ENCODE measurements around the gene ZNRF2.

Gene ZNRF2

DNA sequence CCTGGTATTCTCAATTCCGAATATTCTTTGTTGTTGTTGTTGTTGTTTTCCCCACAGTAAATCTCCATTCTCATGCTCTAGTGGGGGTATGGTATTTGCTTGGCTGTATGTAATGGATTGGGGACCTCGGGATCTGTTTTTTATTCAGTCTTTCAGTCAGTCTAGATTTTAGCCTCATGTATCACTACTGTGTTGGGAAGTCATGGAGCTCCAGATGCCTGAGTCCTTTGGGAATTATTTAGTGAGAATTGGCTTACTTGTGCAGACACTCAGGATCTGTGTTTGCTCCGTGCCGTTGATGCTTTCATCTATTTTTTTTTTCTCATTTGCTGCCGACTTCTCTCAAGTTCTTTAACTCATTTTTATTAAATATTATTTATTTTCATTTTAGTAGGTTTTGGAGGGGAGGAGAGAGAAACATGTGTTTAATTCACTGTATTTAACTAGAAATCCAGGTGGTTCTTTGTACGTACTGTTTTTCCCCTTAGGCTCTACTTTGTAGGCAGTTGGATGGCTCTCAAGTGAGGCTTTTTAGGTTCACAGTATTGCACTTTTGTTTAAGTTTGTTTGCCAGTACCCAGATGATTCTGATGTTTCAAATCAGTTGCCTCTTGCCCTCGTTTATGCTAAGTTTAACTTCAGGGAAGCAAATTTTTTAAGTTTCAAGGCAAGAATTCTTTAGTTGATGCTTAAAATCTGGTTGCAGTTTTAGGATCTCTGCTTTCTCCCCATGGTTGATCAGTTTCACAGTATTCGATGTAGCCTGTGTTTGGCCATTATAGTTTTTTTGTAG, 36.9 kb downstream of the ZNRF2 start:
- DNase-seq (ENCODE audit: low read depth in 2 of 3, low spot score in 2 of 3): no peak

DNA sequence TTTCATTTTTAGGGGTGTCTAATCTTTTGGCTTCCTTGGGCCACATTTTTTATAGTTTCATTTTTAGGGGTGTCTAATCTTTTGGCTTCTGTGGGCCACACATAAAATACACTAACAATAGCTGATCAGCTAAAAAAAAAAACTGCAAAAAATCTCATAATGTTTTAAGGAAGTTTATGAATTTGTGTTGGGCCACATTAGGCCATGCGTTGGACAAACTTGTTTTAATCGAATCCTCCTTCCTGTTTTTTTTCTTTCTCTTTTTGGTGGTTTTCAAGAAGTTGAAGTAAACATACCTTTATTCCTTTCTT, 37.4 kb downstream of the ZNRF2 start:
- DNase-seq (ENCODE audit: low read depth in 2 of 3, low spot score in 2 of 3): no peak

GRCh38 chr7:30322271-30323005, 38.0 kb downstream of the ZNRF2 start:
- no peak for DNase-seq (ENCODE audit: low read depth in 2 of 3, low spot score in 2 of 3)

- no peak for DNase-seq (ENCODE audit: low read depth in 2 of 3, low spot score in 2 of 3)
Observed at GRCh38 chr7:30323006-30323355, 38.6 kb downstream of the ZNRF2 start.

- DNase-seq (ENCODE audit: low read depth in 2 of 3, low spot score in 2 of 3): no peak
Observed at GRCh38 chr7:30327813-30328212, 43.4 kb downstream of the ZNRF2 start.

DNA sequence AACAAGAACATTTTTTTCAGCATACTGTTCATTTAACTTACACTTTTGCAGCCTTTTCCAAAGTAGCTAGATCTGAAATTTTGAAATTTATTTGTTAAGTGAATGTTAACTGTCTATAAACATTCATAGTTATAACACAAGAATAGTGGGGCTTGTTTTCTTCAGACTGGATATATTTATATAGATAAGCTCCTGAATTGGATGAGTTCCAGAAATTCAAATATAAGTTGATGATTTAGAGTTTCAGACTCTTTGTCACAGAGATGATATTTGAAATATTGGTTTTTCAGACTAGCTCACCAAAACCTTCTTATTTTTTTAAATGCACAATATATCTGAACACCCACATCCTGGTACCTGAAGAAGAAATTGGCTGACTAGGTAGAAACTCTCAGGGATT, 44.0 kb downstream of the ZNRF2 start:
- no peak for DNase-seq (ENCODE audit: low read depth in 2 of 3, low spot score in 2 of 3)

DNA sequence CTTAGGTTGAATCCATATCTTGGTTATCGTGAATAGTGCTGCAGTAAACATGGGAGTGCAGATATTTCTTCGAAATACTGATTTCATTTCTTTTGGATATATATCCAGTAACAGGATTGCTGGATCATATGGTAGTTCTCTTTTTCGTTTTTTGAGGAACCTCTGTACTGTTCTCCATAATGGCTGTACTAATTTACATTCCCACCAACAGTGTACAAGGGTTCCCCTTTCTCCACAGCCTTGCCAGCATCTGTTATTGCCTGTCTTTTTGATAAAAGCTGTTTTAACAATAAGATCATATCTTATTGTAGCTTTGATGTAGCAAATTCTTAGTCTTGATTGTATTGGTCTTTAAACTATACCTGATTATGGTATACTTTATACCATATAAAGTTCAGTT, 45.3 kb downstream of the ZNRF2 start:
- DNase-seq (ENCODE audit: low read depth in 2 of 3, low spot score in 2 of 3): no peak

GRCh38 chr7:30330134-30331111, 46.0 kb downstream of the ZNRF2 start:
- DNase-seq (ENCODE audit: low read depth in 2 of 3, low spot score in 2 of 3): no peak

DNA sequence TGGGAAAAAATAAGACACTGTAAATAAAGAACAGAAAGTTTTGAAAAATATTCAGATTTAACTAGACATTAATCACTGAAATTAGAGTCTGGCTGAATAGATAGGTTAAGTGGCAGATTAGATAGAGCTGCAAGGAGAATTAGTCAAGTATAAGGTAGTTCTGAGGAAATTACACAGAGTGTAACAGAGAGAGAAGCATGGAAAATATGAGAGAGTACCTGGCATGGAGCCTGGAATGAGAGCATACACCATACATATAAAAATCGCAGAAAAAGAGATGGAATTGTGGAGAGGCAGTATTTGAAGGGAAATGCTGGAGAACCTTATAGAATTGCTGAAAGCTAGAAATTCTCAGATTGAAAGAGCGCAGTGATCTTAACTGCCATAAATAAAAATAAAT, 46.9 kb downstream of the ZNRF2 start:
- no peak for DNase-seq (ENCODE audit: low read depth in 2 of 3, low spot score in 2 of 3)

- no peak for DNase-seq (ENCODE audit: low read depth in 2 of 3, low spot score in 2 of 3)
Observed at GRCh38 chr7:30332549-30332948, 48.2 kb downstream of the ZNRF2 start.

DNA sequence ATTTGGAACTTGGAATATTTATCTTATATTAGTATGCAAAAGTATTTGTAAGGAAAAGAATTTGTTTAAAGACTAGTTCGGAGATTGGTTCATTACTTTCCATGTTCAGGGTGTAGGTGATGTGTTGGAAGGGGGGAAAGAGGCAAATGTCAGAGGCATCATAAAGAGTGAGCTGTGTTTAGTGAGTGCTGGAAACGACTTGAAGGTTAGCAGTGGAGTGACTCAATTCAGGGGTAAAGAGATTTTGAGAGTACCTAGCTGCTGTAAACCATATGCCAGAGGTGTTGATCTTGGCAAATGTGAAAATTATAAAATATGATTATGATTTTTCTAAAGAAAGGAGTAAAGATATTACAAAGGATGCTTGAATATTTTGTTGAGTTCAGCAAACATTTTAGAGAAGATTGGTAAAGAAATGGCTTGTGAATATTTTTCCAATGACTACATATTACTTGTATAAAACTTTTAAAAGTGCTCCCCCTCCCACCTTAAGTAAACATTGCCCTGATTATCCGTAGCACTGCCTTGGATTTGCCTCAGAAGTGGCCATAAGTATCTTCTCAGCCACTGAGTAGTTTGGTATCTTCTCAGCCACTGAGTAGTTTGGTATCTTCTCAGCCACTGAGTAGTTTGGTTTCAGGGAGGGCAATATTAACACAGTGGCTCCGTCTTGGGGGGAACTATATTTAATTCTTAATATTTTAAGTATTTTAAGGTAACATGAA, 51.5 kb downstream of the ZNRF2 start:
- DNase-seq (ENCODE audit: low read depth in 2 of 3, low spot score in 2 of 3): no peak

- DNase-seq (ENCODE audit: low read depth in 2 of 3, low spot score in 2 of 3): no peak
Observed at GRCh38 chr7:30344513-30344912, 60.1 kb downstream of the ZNRF2 start.

DNA sequence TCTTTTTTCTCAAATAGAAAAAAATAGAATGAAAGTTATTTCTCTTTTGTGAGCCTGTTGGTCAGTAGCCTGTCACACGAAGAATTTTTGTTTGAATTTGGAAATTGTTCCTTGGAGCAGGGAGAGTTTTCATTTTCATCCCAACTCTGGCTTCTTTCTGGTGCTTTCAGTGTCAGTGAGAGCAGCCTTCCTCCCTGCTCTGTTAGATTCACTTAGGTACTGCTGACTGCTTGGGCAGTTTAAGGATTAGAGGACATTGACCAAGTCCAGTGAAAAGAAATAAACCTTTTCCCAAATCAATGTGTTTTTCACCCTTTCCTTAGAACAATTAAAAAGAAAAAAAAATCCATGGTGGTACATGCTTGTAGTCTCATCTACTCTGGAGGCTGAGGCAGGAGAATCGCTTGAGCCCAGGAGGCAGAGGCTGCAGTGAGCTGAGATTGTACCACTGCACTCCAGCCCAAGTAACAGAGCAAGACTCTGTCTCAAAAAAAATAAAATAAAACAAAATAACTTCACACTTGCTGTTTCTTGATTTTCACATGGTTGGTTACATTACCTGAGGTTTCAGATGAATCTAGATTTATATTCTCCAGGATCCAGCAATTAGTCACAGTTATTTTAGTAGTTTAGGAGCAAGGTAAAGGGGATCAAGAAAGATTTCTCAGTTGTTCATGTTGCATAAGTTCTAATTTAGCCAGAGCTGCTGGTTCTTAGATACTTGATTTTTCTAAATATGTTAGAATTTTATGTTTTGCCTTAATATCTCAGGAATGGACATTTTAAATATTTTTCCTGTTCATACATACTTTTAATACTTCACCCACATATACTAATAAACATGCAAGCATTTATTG, 63.1 kb downstream of the ZNRF2 start:
- no peak for DNase-seq (ENCODE audit: low read depth in 2 of 3, low spot score in 2 of 3)

DNA sequence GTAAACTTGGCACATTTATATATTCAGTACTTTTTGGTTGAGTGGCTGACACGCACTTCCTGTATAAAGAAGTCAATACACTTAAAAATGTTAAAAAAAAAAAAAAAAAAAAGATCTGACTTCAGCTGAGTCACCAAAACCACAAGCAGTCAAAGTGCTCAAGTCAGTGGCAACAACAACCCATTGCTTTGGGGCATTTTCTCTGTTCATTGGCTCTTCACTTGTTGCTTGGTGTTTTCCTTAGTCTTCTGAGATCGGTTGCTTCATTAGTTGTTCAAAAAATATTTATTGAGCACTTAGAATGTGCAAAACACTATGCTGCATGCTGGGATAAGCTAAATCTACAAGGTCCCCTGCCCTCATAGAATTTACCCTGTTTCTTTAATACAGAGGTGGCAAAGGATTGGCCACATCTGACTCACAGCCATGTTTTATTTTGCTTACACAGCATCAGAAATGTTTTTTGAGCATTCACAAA, 63.7 kb downstream of the ZNRF2 start:
- no peak for DNase-seq (ENCODE audit: low read depth in 2 of 3, low spot score in 2 of 3)

- DNase-seq (ENCODE audit: low read depth in 2 of 3, low spot score in 2 of 3): no peak
Observed at GRCh38 chr7:30349170-30349569, 64.8 kb downstream of the ZNRF2 start.

- no peak for DNase-seq (ENCODE audit: low read depth in 2 of 3, low spot score in 2 of 3)
Observed at GRCh38 chr7:30349816-30350215, 65.4 kb downstream of the ZNRF2 start.

DNA sequence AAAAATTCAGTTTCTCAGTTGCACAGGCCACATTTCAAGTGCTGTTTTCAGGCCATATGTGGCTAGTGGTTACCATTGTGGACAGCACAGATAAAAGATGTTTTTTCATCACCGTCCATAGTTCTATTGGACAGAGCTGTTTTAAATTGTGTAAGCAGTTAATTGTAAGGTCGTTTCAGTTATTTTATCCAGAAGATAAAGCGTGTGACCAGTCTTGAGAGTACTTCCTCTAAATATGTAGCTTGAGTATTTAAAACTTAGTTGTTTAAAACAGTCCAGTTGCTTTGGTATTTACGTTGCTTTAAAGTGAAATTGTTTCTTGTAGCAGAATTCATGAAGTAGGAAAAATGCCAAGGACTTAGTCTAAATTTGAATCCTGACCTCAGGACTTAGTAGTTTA, 66.9 kb downstream of the ZNRF2 start:
- DNase-seq (ENCODE audit: low read depth in 2 of 3, low spot score in 2 of 3): no peak

DNA sequence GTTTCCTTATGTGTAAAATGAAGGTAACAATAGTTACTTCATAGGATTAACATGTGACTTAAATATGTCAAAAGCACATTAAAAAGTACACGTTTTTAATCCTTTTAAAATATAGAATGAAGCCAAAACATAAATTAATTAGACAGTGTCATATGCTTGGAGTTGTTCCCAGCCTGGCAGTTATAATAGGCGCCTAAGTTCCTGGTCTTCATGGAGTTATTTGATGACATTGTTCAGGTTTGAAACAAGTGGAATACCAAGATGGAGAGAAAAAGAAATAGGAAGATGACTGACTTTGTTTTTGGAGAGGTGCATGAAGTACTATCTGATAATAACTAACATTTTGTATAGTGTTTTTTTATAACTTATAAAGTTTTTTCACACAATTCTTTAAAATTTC, 67.3 kb downstream of the ZNRF2 start:
- DNase-seq (ENCODE audit: low read depth in 2 of 3, low spot score in 2 of 3): no peak

GRCh38 chr7:30352169-30352568, 67.8 kb downstream of the ZNRF2 start:
- DNase-seq (ENCODE audit: low read depth in 2 of 3, low spot score in 2 of 3): no peak

GRCh38 chr7:30353532-30353931, 69.1 kb downstream of the ZNRF2 start:
- DNase-seq (ENCODE audit: low read depth in 2 of 3, low spot score in 2 of 3): no peak

Measured in activated CD8-positive, alpha-beta memory T cell treated with anti-CD3 and anti-CD28 coated beads for 48 hours (primary cell).